Stomach (tissue), 9 donors: ENCODE results near the gene IFI30. TPM values are rescaled to one million over a fixed set of nuclear protein-coding genes. Genes with fewer than 3 reads are reported as not detected.
"Not testable (repeated sequence)": the region's sequence is repeated elsewhere in the genome, so short reads cannot be mapped to it uniquely, and the experiment has no call there.

Experiments
- DNase-seq, 2 donors: peaks; one replicate each; pipeline versions ENCODE4 v3.0.0 to v3.0.0-alpha.2; 2013 to 2019
- H3K27ac ChIP-seq, 5 donors: fragments of 200-600 bp in 4 of 5; sonication (generic) in 4 of 5; one replicate each; pipeline ENCODE4 v1.5.1; 2013 to 2019; ENCODE audit warnings: mild to moderate bottlenecking in 1 of 5, moderate library complexity in 1 of 5
- H3K27me3 ChIP-seq, 3 donors: fragments of 200-600 bp; sonication (generic); one replicate each; pipeline ENCODE4 v1.5.1; 2017 to 2019; ENCODE audit warnings: mixed run types in 1 of 3
- H3K36me3 ChIP-seq, 4 donors: fragments of 200-600 bp; sonication (generic); 1 replicate in 3 of 4; 2 replicates in 1 of 4; pipeline ENCODE4 v1.5.1; 2016 to 2019
- H3K4me1 ChIP-seq, 4 donors: fragments of 200-600 bp; sonication (generic); one replicate each; pipeline ENCODE4 v1.5.1; 2016 to 2019
- H3K4me3 ChIP-seq, 4 donors: fragments of 200-600 bp; sonication (generic) in 3 of 4; one replicate each; pipeline ENCODE4 v1.5.1; 2016 to 2019; ENCODE audit warnings: mild to moderate bottlenecking in 1 of 4
- H3K9me3 ChIP-seq, 4 donors: fragments of 200-600 bp; sonication (generic); one replicate each; pipeline ENCODE4 v1.5.1; 2016 to 2019
- CTCF ChIP-seq, 7 experiments: fragments of 450-650 bp in 4 of 7; fragments of 200-600 bp in 3 of 7; sonication (generic) in 3 of 7; IDR thresholded peaks; one replicate each; pipeline ENCODE4 v1.5.1; 2016 to 2019; ENCODE audit warnings: antibody characterized with exemption in 7 of 7, control low read depth in 2 of 7, mild to moderate bottlenecking in 1 of 7
- EP300 ChIP-seq: sonication (generic); formaldehyde crosslinking; IDR thresholded peaks from one replicate; pipeline ENCODE4 v1.6.1; 2017; ENCODE audit warnings: antibody characterized with exemption
- POLR2A ChIP-seq, 4 donors: fragments of 450-650 bp; IDR thresholded peaks; one replicate each; pipeline ENCODE4 v1.6.1; 2016; ENCODE audit warnings: antibody characterized with exemption in 4 of 4, control low read depth in 2 of 4, mild to moderate bottlenecking in 1 of 4, moderate library complexity in 1 of 4
- POLR2AphosphoS5 ChIP-seq, 3 donors: sonication (generic); formaldehyde crosslinking; IDR thresholded peaks; one replicate each; pipeline ENCODE4 v1.6.1; 2016; ENCODE audit warnings: antibody characterized with exemption in 3 of 3
- WGBS, 5 donors: extraction: QIAGEN DNeasy Blood & Tissue Kit in 3 of 5; methylation state at CpG; one replicate each; pipeline versions ENCODE4 v1.1.5 to v1.1.7; 2013 to 2018; 5-methylcytosine and 5-hydroxymethylcytosine counted together
- intact Hi-C: fragments of 100-400 bp; cut with DNase I; formaldehyde crosslinking; loops from one replicate; pipeline ENCODE4 v1.15.1; 2023; ENCODE audit warnings: low total_unique reads
- polyA plus RNA-seq, 3 donors: library from polyadenylated mRNA; stranded (reverse); fragments of 200-250 nt; gene quantifications; one replicate each; pipeline ENCODE4 v1.2.3, GENCODE V29; 2013
- total RNA-seq, 5 donors: library from RNA; depleted of rRNA; stranded (reverse); fragments of >200 nt; gene quantifications; one replicate each; pipeline versions ENCODE4 v1.1.0 to v1.2.3, GENCODE V29; 2014 to 2016
- donor health status: healthy with polysubstance abuse.
- donor health status: Bipolar disorder and iron deficiency.
- donor health status: healthy.

Gene IFI30
- total and polyA plus RNA-seq, 8 donors, result 37.3 to 199 (median 53.2) TPM; not detected in 1

DNA sequence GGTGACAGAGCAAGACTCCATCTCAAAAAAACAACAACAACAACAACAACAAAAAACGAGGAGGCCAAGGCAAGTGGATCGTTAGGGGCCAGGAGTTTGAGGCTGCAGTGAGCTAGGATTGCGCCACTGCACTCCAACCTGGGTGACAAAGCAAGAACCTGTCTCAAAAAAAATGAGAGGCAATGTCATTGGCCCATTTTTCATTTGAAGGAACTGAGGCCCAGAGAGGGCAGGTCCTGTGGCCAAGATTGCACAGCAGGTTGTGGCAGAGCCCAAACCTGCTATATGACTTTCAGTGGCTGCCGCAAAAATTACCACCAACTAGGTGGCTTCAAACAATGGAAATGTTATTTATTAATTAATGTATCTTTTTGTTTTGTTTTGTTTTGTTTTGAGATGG is 15.1 kb upstream of the IFI30 start:
- Histone ChIP-seq H3K4me1 (peaks cover 56 to 73% (median 68%) of the 10 kb centered on the region in 4 donors), H3K27me3 (no peaks in the 10 kb centered on the region)

DNA sequence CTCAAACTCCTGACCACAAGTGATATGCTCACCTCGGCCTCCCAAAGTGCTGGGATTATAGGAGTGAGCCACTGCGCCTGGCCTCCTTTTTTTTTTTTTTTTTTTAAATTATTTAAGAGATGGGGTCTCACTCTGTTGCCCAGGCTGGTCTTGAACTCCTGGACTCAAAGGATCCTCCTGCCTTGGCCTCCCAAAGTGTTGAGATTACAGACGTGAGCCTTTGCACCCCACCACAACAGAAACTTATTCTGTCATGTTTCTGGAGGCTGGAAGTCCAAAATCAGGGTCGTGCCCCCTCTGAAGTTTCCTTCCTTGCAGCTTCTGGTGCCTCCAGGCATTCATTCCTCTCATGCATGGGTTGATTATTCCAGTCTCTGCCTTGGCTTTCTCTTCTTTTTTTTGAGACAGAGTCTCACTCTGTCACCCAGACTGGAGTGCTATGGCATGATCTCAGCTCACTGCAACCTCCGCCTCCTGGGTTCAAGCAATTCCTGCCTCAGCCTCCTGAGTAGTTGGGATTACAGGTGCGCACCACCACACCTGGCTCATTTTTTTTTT is 14.5 kb upstream of the IFI30 start:
- Histone ChIP-seq H3K4me1 (peaks cover 49 to 66% (median 62%) of the 10 kb centered on the region in 4 donors), H3K36me3 (peaks cover 18 to 36% (median 28%) of the 10 kb centered on the region in 4 donors)
- intact Hi-C loops, H3K27ac ChIP-seq, H3K9me3 ChIP-seq, H3K4me3 ChIP-seq, H3K27me3 ChIP-seq: not testable (repeated sequence)
- peak in 1 of 2 donors; percentile 3 for DNase-seq
- 87 to 95% (median 89%) methylated on average over 6 of the region's 6 CpGs for WGBS, 5 donors

More for the DNA sequence above, 15.1 kb upstream of the IFI30 start:
- 80 to 88% (median 84%) methylated on average over 4 of the region's 4 CpGs for WGBS, 5 donors
- intact Hi-C loops, result no loop called here
- Histone ChIP-seq H3K36me3 (peaks cover 17 to 30% (median 22%) of the 10 kb centered on the region in 4 donors), H3K27ac (peak overlapping the region in 2 of 5 donors; percentile 81 to 96), H3K4me3 (no peak overlapping the region), H3K9me3 (no peaks in the 10 kb centered on the region)
- DNase-seq, result no peak
- TF ChIP-seq CTCF (IDR thresholded peaks at IDR 0.05) (no peak), POLR2A (IDR thresholded peaks at IDR 0.05) (no peak), EP300 (no peak), POLR2AphosphoS5 (IDR thresholded peaks at IDR 0.05) (no peak)

- 91 to 94% (median 92%) methylated on average over 8 to 10 of the region's 10 CpGs for WGBS, 5 donors
These were observed 13.8 kb upstream of the IFI30 start for GRCh38 chr19:18159810-18160209.

DNA sequence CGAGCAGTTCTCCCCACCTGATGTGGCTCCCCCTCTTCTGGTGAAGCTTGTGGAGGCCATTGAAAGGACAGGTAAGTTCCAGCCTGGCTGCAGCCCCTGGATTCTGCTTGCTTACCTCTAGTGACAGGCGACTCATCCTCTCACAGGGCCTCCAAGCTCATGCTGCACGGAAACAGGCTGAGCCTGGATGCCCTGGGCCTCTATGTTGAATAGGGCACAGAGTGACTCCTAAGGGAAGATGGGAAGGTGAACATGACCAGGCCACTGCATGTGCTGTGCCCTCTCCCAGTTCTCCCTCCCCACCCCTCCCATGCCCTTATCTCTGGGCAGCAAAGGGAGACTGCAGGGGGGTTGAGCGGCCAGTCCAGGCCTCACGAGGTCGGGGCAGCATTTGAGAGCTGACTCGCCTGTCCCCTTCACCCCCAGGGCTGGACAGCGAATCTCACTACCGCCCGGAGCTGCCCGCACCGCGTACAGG is 13.1 kb upstream of the IFI30 start:
- no peak for DNase-seq
- 39 to 54% (median 46%) methylated on average over 7 to 13 of the region's 13 CpGs for WGBS, 5 donors
- intact Hi-C loops, result loop anchor here (10.0 kb wide), 1 partner anchor 46 kb away; no protein-coding TSS in a partner anchor
- H3K9me3 ChIP-seq, result no peaks in the 10 kb centered on the region
- H3K27ac ChIP-seq, result peak overlapping the region; percentile 77 to 91 (median 81)
- peaks cover 41 to 53% (median 49%) of the 10 kb centered on the region in 4 donors for H3K4me1 ChIP-seq
- H3K4me3 ChIP-seq, result peak overlapping the region; percentile 42 to 51 (median 48)
- H3K36me3 ChIP-seq, result peaks cover 24 to 49% (median 41%) of the 10 kb centered on the region in 4 donors
- no peaks in the 10 kb centered on the region for H3K27me3 ChIP-seq
- TF ChIP-seq POLR2A (IDR thresholded peaks at IDR 0.05) (no peak), CTCF (IDR thresholded peaks at IDR 0.05) (no peak), POLR2AphosphoS5 (IDR thresholded peaks at IDR 0.05) (no peak), EP300 (no peak)

More at GRCh38 chr19:18159810-18160209, 13.8 kb upstream of the IFI30 start:
- H3K9me3 ChIP-seq, result no peaks in the 10 kb centered on the region
- DNase-seq, result no peak
- peak overlapping the region in 2 of 5 donors; percentile 77 to 84 for H3K27ac ChIP-seq
- peaks cover 45 to 60% (median 55%) of the 10 kb centered on the region in 4 donors for H3K4me1 ChIP-seq
- intact Hi-C loops, result loop anchor here (10.0 kb wide), 1 partner anchor 45 kb away; no protein-coding TSS in a partner anchor
- no peaks in the 10 kb centered on the region for H3K27me3 ChIP-seq
- peaks cover 20 to 43% (median 35%) of the 10 kb centered on the region in 4 donors for H3K36me3 ChIP-seq
- H3K4me3 ChIP-seq, result no peak overlapping the region
- TF ChIP-seq CTCF (IDR thresholded peaks at IDR 0.05), result no peak
- TF ChIP-seq POLR2A (IDR thresholded peaks at IDR 0.05), result no peak
- TF ChIP-seq EP300, result no peak
- TF ChIP-seq POLR2AphosphoS5 (IDR thresholded peaks at IDR 0.05), result no peak
